ENCODE measurements around the gene PAXX.

Gene PAXX

GRCh38 chr9:136958473-136958872 lies 33.7 kb upstream of the PAXX start:
- DNase-seq (ENCODE audit: insufficient read length, low spot score) (no peak), FAIRE-seq (no peak)
- TF ChIP-seq SPI1 (IDR thresholded peaks at IDR 0.05; ENCODE audit: low read depth, low read length) (no peak), POLR2A (IDR thresholded peaks at IDR 0.05; ENCODE audit: low read depth, low read length) (no peak), PAX5 (IDR thresholded peaks at IDR 0.05; ENCODE audit: insufficient read depth, low read length, severe bottlenecking) (no peak), POU2F2 (IDR thresholded peaks at IDR 0.05; ENCODE audit: low read depth, low read length) (no peak), POLR2AphosphoS5 (IDR thresholded peaks at IDR 0.05; ENCODE audit: low read depth, low read length) (no peak)

GRCh38 chr9:136958898-136959850 lies 33.0 kb upstream of the PAXX start:
- DNase-seq (ENCODE audit: insufficient read length, low spot score): no peak
- no peak for TF ChIP-seq SPI1 (IDR thresholded peaks at IDR 0.05; ENCODE audit: low read depth, low read length)
- no peak for TF ChIP-seq POLR2A (IDR thresholded peaks at IDR 0.05; ENCODE audit: low read depth, low read length)
- no peak for TF ChIP-seq POU2F2 (IDR thresholded peaks at IDR 0.05; ENCODE audit: low read depth, low read length)
- no peak for TF ChIP-seq POLR2AphosphoS5 (IDR thresholded peaks at IDR 0.05; ENCODE audit: low read depth, low read length)
- no peak for FAIRE-seq

- FAIRE-seq: no peak
- DNase-seq (ENCODE audit: insufficient read length, low spot score): no peak
- no peak for TF ChIP-seq TAF1 (IDR thresholded peaks at IDR 0.05; ENCODE audit: low read depth, low read length)
- TF ChIP-seq POLR2AphosphoS5 (IDR thresholded peaks at IDR 0.05; ENCODE audit: low read depth, low read length): no peak
- no peak for TF ChIP-seq PAX5 (IDR thresholded peaks at IDR 0.05; ENCODE audit: insufficient read depth, low read length, severe bottlenecking)
- no peak for TF ChIP-seq POLR2A (IDR thresholded peaks at IDR 0.05; ENCODE audit: low read depth, low read length)
- TF ChIP-seq SPI1 (IDR thresholded peaks at IDR 0.05; ENCODE audit: low read depth, low read length): no peak
- no peak for TF ChIP-seq POU2F2 (IDR thresholded peaks at IDR 0.05; ENCODE audit: low read depth, low read length)
Observed at GRCh38 chr9:136960212-136960937, 31.8 kb upstream of the PAXX start.

GRCh38 chr9:136960938-136961275 lies 31.3 kb upstream of the PAXX start:
- TF ChIP-seq POLR2AphosphoS5 (IDR thresholded peaks at IDR 0.05; ENCODE audit: low read depth, low read length) (no peak), POLR2A (IDR thresholded peaks at IDR 0.05; ENCODE audit: low read depth, low read length) (no peak), TAF1 (IDR thresholded peaks at IDR 0.05; ENCODE audit: low read depth, low read length) (no peak), PAX5 (IDR thresholded peaks at IDR 0.05; ENCODE audit: insufficient read depth, low read length, severe bottlenecking) (no peak), SPI1 (IDR thresholded peaks at IDR 0.05; ENCODE audit: low read depth, low read length) (no peak)
- no peak for DNase-seq (ENCODE audit: insufficient read length, low spot score)
- FAIRE-seq: no peak

- DNase-seq (ENCODE audit: insufficient read length, low spot score) (no peak), FAIRE-seq (no peak)
- TF ChIP-seq PAX5 (IDR thresholded peaks at IDR 0.05; ENCODE audit: insufficient read depth, low read length, severe bottlenecking): no peak
- no peak for TF ChIP-seq POLR2AphosphoS5 (IDR thresholded peaks at IDR 0.05; ENCODE audit: low read depth, low read length)
- no peak for TF ChIP-seq SPI1 (IDR thresholded peaks at IDR 0.05; ENCODE audit: low read depth, low read length)
- no peak for TF ChIP-seq POU2F2 (IDR thresholded peaks at IDR 0.05; ENCODE audit: low read depth, low read length)
- no peak for TF ChIP-seq POLR2A (IDR thresholded peaks at IDR 0.05; ENCODE audit: low read depth, low read length)
- TF ChIP-seq TAF1 (IDR thresholded peaks at IDR 0.05; ENCODE audit: low read depth, low read length): no peak
Observed at GRCh38 chr9:136961279-136962065, 30.8 kb upstream of the PAXX start.

GRCh38 chr9:136962163-136962562 lies 30.1 kb upstream of the PAXX start:
- FAIRE-seq (no peak), DNase-seq (ENCODE audit: insufficient read length, low spot score) (no peak)
- TF ChIP-seq PAX5 (IDR thresholded peaks at IDR 0.05; ENCODE audit: insufficient read depth, low read length, severe bottlenecking) (no peak), POLR2AphosphoS5 (IDR thresholded peaks at IDR 0.05; ENCODE audit: low read depth, low read length) (no peak), POLR2A (IDR thresholded peaks at IDR 0.05; ENCODE audit: low read depth, low read length) (no peak)

- FAIRE-seq: no peak
- TF ChIP-seq PAX5 (IDR thresholded peaks at IDR 0.05; ENCODE audit: insufficient read depth, low read length, severe bottlenecking) (no peak), POU2F2 (IDR thresholded peaks at IDR 0.05; ENCODE audit: low read depth, low read length) (no peak), SPI1 (IDR thresholded peaks at IDR 0.05; ENCODE audit: low read depth, low read length) (no peak), POLR2AphosphoS5 (IDR thresholded peaks at IDR 0.05; ENCODE audit: low read depth, low read length) (no peak), TAF1 (IDR thresholded peaks at IDR 0.05; ENCODE audit: low read depth, low read length) (no peak), POLR2A (IDR thresholded peaks at IDR 0.05; ENCODE audit: low read depth, low read length) (no peak)
- DNase-seq (ENCODE audit: insufficient read length, low spot score): no peak
Observed at GRCh38 chr9:136962701-136963248, 29.4 kb upstream of the PAXX start.

GRCh38 chr9:136963341-136963740 lies 28.9 kb upstream of the PAXX start:
- no peak for FAIRE-seq
- TF ChIP-seq POLR2A (IDR thresholded peaks at IDR 0.05; ENCODE audit: low read depth, low read length): no peak
- no peak for TF ChIP-seq POU2F2 (IDR thresholded peaks at IDR 0.05; ENCODE audit: low read depth, low read length)
- TF ChIP-seq POLR2AphosphoS5 (IDR thresholded peaks at IDR 0.05; ENCODE audit: low read depth, low read length): no peak
- no peak for TF ChIP-seq SPI1 (IDR thresholded peaks at IDR 0.05; ENCODE audit: low read depth, low read length)
- no peak for TF ChIP-seq PAX5 (IDR thresholded peaks at IDR 0.05; ENCODE audit: insufficient read depth, low read length, severe bottlenecking)
- no peak for TF ChIP-seq TAF1 (IDR thresholded peaks at IDR 0.05; ENCODE audit: low read depth, low read length)
- no peak for DNase-seq (ENCODE audit: insufficient read length, low spot score)

- no peak for FAIRE-seq
- no peak for DNase-seq (ENCODE audit: insufficient read length, low spot score)
- TF ChIP-seq TAF1 (IDR thresholded peaks at IDR 0.05; ENCODE audit: low read depth, low read length): no peak
- TF ChIP-seq SPI1 (IDR thresholded peaks at IDR 0.05; ENCODE audit: low read depth, low read length): no peak
- no peak for TF ChIP-seq POU2F2 (IDR thresholded peaks at IDR 0.05; ENCODE audit: low read depth, low read length)
- no peak for TF ChIP-seq PAX5 (IDR thresholded peaks at IDR 0.05; ENCODE audit: insufficient read depth, low read length, severe bottlenecking)
- no peak for TF ChIP-seq POLR2A (IDR thresholded peaks at IDR 0.05; ENCODE audit: low read depth, low read length)
- no peak for TF ChIP-seq POLR2AphosphoS5 (IDR thresholded peaks at IDR 0.05; ENCODE audit: low read depth, low read length)
Observed at GRCh38 chr9:136963751-136964150, 28.5 kb upstream of the PAXX start.

Data from GM12891 (cell line).